K562 (cell line): ENCODE results near the gene DYNLT2. TPM values are rescaled to one million over a fixed set of nuclear protein-coding genes. Genes with fewer than 3 reads are reported as not detected.

ENCODE experiments used
- CREB1 ChIP-seq, 2 experiments: sonication (generic) in 1 of 2; formaldehyde crosslinking in 1 of 2; IDR thresholded peaks; 2 replicates each; pipeline versions ENCODE4 v1.6.1 to v1.8.0; 2012 to 2022; ENCODE audit warnings: inconsistent platforms in 1 of 2, mild to moderate bottlenecking in 1 of 2, missing genetic modification reagents in 1 of 2, moderate library complexity in 1 of 2
- CUX1 ChIP-seq: fragments of 200-800 bp; sonication (Bioruptor generic); IDR thresholded peaks from 2 replicates; pipeline ENCODE4 v1.6.1; 2016; ENCODE audit warnings: missing genetic modification characterization, missing compliant biosample characterization
- GTF2A2 ChIP-seq: IDR thresholded peaks from 2 replicates; pipeline ENCODE4 v1.6.1; 2016; ENCODE audit warnings: mild to moderate bottlenecking, missing genetic modification characterization, missing compliant biosample characterization
- GTF2E2 ChIP-seq: fragments of 200-800 bp; sonication (Bioruptor generic); IDR thresholded peaks from 2 replicates; pipeline ENCODE4 v1.6.1; 2016; ENCODE audit warnings: missing genetic modification characterization, missing compliant biosample characterization
- JUNB ChIP-seq: fragments of 450-650 bp; formaldehyde crosslinking; conservative IDR thresholded peaks from 2 replicates; pipeline ENCODE4 v1.4.0; 2020; ENCODE audit warnings: mild to moderate bottlenecking
- KAT8 ChIP-seq: fragments of 450-650 bp; IDR thresholded peaks from 2 replicates; pipeline ENCODE4 v1.6.1; 2016; ENCODE audit warnings: low read depth, mild to moderate bottlenecking
- MAFG ChIP-seq: fragments of 450-650 bp; conservative IDR thresholded peaks from 2 replicates; pipeline ENCODE4 v1.6.1; 2016; ENCODE audit warnings: missing genetic modification characterization, missing compliant biosample characterization
- NR2C2 ChIP-seq, 2 experiments: fragments of 200-800 bp in 1 of 2; sonication (Bioruptor generic) in 1 of 2; sonication (generic) in 1 of 2; formaldehyde crosslinking in 1 of 2; IDR thresholded peaks; 2 replicates each; pipeline versions ENCODE4 v1.6.1 to v1.8.0; 2016 to 2022; ENCODE audit warnings: mild to moderate bottlenecking in 1 of 2, missing compliant biosample characterization in 1 of 2, missing genetic modification characterization in 1 of 2, missing genetic modification reagents in 1 of 2
- PURB ChIP-seq: sonication (generic); formaldehyde crosslinking; IDR thresholded peaks from 2 replicates; pipeline ENCODE4 v1.9.0; 2021; ENCODE audit warnings: low read depth, mild to moderate bottlenecking, missing genetic modification reagents
- RAD21 ChIP-seq, 2 experiments: fragments of 250-450 bp in 1 of 2; fragments of 450-650 bp in 1 of 2; sonication (Bioruptor Pico) in 1 of 2; formaldehyde crosslinking in 1 of 2; IDR thresholded peaks in 1 of 2; conservative IDR thresholded peaks in 1 of 2; 2 replicates each; pipeline versions ENCODE4 v1.4.0 to v1.8.0; 2020 to 2022; ENCODE audit warnings: mild to moderate bottlenecking in 2 of 2, moderate library complexity in 1 of 2
- SNIP1 ChIP-seq: fragments of 450-650 bp; IDR thresholded peaks from 2 replicates; pipeline ENCODE4 v1.7.1; 2017; ENCODE audit warnings: low read depth, mild to moderate bottlenecking
- SNRNP70 ChIP-seq: fragments of 200-400 bp; formaldehyde crosslinking; optimal IDR thresholded peaks from 2 replicates; pipeline ENCODE3; 2017; ENCODE audit warnings: low read depth, low read length
- ZEB2 ChIP-seq: fragments of 450-650 bp; IDR thresholded peaks from 2 replicates; pipeline ENCODE4 v1.6.1; 2016
- ZNF121 ChIP-seq: sonication (generic); formaldehyde crosslinking; conservative IDR thresholded peaks from 2 replicates; pipeline ENCODE4 v1.8.0; 2022; ENCODE audit warnings: missing genetic modification reagents
- ZNF165 ChIP-seq: fragments of 250-450 bp; sonication (Bioruptor Pico); IDR thresholded peaks from 2 replicates; pipeline ENCODE4 v1.4.0; 2020; ENCODE audit warnings: borderline replicate concordance
- ZNF239 ChIP-seq: fragments of 250-450 bp; sonication (Bioruptor Pico); IDR thresholded peaks from 2 replicates; pipeline ENCODE4 v1.4.0; 2020; ENCODE audit warnings: mild to moderate bottlenecking
- ZNF280A ChIP-seq: fragments of 450-650 bp; IDR thresholded peaks from 2 replicates; pipeline ENCODE4 v1.6.1; 2018; ENCODE audit warnings: mild to moderate bottlenecking, low read depth; ENCODE audit not compliant: partially characterized antibody
- ZNF398 ChIP-seq: fragments of 250-450 bp; sonication (Bioruptor Pico); IDR thresholded peaks from 2 replicates; pipeline ENCODE4 v1.8.0; 2021; ENCODE audit warnings: moderate library complexity, mild to moderate bottlenecking, inconsistent platforms
- polyA plus RNA-seq, 8 experiments: library from polyadenylated mRNA; depleted of rRNA in 4 of 8; stranded (reverse) in 5 of 8; unstranded in 3 of 8; fragments of >200 nt; fragmentation: Nextera tagmentation in 2 of 8; fragmentation: Illumina TruSeq in 1 of 8; extraction: Ambion mirVana in 2 of 8; extraction: Trizol in 1 of 8; gene quantifications; 2 replicates each; pipeline versions ENCODE4 v1.2.1 to v1.2.3, GENCODE V29; 2011 to 2014; ENCODE audit warnings: inconsistent platforms in 1 of 8, missing spikeins in 1 of 8
- total RNA-seq, 7 experiments: library from RNA; depleted of rRNA in 6 of 7; stranded (reverse); fragments of >200 nt in 6 of 7; fragmentation: Illumina TruSeq in 2 of 7; extraction: Trizol in 2 of 7; gene quantifications; 2 replicates each; pipeline versions ENCODE4 v1.2.1 to v1.2.3, GENCODE V29; 2011 to 2021; ENCODE audit warnings: low replicate concordance in 1 of 7

DYNLT2 gene
- total and polyA plus RNA-seq, 9 of the 15 experiments (the other 6 are each of a cell fraction or from before 2014, with no cell fraction given): 2.0 to 12.8 (median 6.3) TPM

GRCh38 chr6:169725125-169726048, 26.0 kb downstream of the DYNLT2 start (continued):
- TF ChIP-seq CUX1 (CRISPR knock-in tag): no peak
- TF ChIP-seq ZEB2: 0 out of 2 replicates have a peak, but pooled peaks have one; percentile 27
- no peak for TF ChIP-seq KAT8
- no peak for TF ChIP-seq ZNF165 (CRISPR knock-in tag)
- no peak for TF ChIP-seq GTF2E2
- no peak for TF ChIP-seq MAFG (tag)
- no peak for TF ChIP-seq ZNF121 (CRISPR knock-in tag)
- no peak for TF ChIP-seq ZNF239 (CRISPR knock-in tag)
- TF ChIP-seq SNRNP70: no peak
- TF ChIP-seq NR2C2 (CRISPR knock-in tag; IDR thresholded peaks at IDR 0.05): no peak; the same call in 1 of the 2 replicates
- TF ChIP-seq NR2C2 (tag; IDR thresholded peaks at IDR 0.05): peak; percentile 88
- no peak for TF ChIP-seq ZNF398 (CRISPR knock-in tag)
- TF ChIP-seq CREB1 (IDR thresholded peaks at IDR 0.05): peak; percentile 83
- TF ChIP-seq CREB1 (CRISPR knock-in tag; IDR thresholded peaks at IDR 0.05): peak; percentile 60
- no peak for TF ChIP-seq JUNB
- no peak for TF ChIP-seq PURB (CRISPR knock-in tag)
- TF ChIP-seq GTF2A2 (tag): no peak
- TF ChIP-seq SNIP1: no peak
- no peak; a peak in 1 of 4 replicates for TF ChIP-seq RAD21 (CRISPR knock-in tag; conservative IDR thresholded peaks at IDR 0.05 in 1 of 2, IDR thresholded peaks at IDR 0.05 in 1 of 2)
- no peak for TF ChIP-seq ZNF280A
